PFSK-1 (cell line): ENCODE data around the gene SALL3.

Source experiments
- POLR2AphosphoS5 ChIP-seq: IDR thresholded peaks from 2 replicates; pipeline ENCODE4 v1.6.1; 2012; ENCODE audit warnings: low read depth, mild to moderate bottlenecking, control low read depth, low read length, moderate library complexity
- SIN3A ChIP-seq: IDR thresholded peaks from 2 replicates; pipeline ENCODE4 v1.6.1; 2012; ENCODE audit warnings: mild to moderate bottlenecking, low read length, moderate library complexity, borderline replicate concordance; ENCODE audit not compliant: insufficient read depth
- TAF1 ChIP-seq: IDR thresholded peaks from 2 replicates; pipeline ENCODE4 v1.6.1; 2012; ENCODE audit warnings: low read length, control low read depth, borderline replicate concordance; ENCODE audit not compliant: insufficient read depth

GRCh38 chr18:79007440-79007839 lies 27.8 kb downstream of the SALL3 start:
- TF ChIP-seq TAF1 (no peak), SIN3A (no peak), POLR2AphosphoS5 (no peak)
